Esophagus muscularis mucosa (tissue), 3 donors: Measurements from ENCODE around the gene LRRC61.

Experiments used
- POLR2A ChIP-seq: fragments of 450-650 bp; IDR thresholded peaks from one replicate; pipeline ENCODE4 v1.6.1; 2017; ENCODE audit warnings: antibody characterized with exemption, moderate library complexity, mild to moderate bottlenecking, low read depth
- TF ChIP-seq, protein P1 (sequence below), 3 experiments: fragments of 200-600 bp in 2 of 3; fragments of 450-650 bp in 1 of 3; sonication (generic) in 2 of 3; IDR thresholded peaks; one replicate each; pipeline ENCODE4 v1.5.1; 2017 to 2019; ENCODE audit warnings: antibody characterized with exemption in 3 of 3, mild to moderate bottlenecking in 2 of 3, moderate library complexity in 1 of 3

DNA sequence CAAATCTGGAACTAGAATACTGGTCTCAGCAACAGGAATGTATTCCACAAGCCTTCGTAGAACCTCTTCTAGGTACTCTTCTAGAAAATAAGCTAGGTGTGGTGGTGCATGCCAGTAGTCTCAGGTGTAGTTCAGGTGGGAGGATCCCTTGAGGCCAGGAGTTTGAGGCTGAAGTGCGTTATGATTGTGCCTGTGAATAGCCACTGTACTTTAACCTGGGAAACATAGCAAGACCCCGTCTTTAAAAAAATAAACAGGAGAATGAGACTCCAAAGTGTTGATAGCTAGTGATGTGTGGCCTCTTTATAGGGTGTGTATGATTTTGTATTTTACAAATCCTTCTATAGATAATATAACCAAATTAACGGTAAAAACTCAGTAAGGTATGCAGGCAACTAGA, 54.5 kb downstream of the LRRC61 start:
- TF ChIP-seq, protein P1, sequence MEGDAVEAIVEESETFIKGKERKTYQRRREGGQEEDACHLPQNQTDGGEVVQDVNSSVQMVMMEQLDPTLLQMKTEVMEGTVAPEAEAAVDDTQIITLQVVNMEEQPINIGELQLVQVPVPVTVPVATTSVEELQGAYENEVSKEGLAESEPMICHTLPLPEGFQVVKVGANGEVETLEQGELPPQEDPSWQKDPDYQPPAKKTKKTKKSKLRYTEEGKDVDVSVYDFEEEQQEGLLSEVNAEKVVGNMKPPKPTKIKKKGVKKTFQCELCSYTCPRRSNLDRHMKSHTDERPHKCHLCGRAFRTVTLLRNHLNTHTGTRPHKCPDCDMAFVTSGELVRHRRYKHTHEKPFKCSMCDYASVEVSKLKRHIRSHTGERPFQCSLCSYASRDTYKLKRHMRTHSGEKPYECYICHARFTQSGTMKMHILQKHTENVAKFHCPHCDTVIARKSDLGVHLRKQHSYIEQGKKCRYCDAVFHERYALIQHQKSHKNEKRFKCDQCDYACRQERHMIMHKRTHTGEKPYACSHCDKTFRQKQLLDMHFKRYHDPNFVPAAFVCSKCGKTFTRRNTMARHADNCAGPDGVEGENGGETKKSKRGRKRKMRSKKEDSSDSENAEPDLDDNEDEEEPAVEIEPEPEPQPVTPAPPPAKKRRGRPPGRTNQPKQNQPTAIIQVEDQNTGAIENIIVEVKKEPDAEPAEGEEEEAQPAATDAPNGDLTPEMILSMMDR (IDR thresholded peaks at IDR 0.05): no peak
- no peak for TF ChIP-seq POLR2A
